ENCODE data around the gene PNKP. TPM values are rescaled to one million over a fixed set of nuclear protein-coding genes. Genes with fewer than 3 reads are reported as not detected.

PNKP gene
- total and polyA plus RNA-seq, 10 of the 15 experiments (the other 5 are each of a cell fraction or from before 2014, with no cell fraction given): 2.9 to 82.3 (median 33.2) TPM

GRCh38 chr19:49837009-49837310, 30.4 kb downstream of the PNKP start (continued):
- TF ChIP-seq, protein P1, sequence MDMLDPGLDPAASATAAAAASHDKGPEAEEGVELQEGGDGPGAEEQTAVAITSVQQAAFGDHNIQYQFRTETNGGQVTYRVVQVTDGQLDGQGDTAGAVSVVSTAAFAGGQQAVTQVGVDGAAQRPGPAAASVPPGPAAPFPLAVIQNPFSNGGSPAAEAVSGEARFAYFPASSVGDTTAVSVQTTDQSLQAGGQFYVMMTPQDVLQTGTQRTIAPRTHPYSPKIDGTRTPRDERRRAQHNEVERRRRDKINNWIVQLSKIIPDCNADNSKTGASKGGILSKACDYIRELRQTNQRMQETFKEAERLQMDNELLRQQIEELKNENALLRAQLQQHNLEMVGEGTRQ (IDR thresholded peaks at IDR 0.05; ENCODE audit: borderline replicate concordance, low read depth, low read length): no peak
- TF ChIP-seq MYB (IDR thresholded peaks at IDR 0.05; ENCODE audit: borderline replicate concordance, low read depth, low read length) (no peak), RELB (IDR thresholded peaks at IDR 0.05; ENCODE audit: low read depth) (no peak), CEBPZ (IDR thresholded peaks at IDR 0.05; ENCODE audit: low read depth, low read length) (no peak), HDGF (IDR thresholded peaks at IDR 0.05) (no peak), EZH2 (IDR thresholded peaks at IDR 0.05; ENCODE audit: borderline replicate concordance, control insufficient read depth, low read depth, low read length) (no peak)
- TF ChIP-seq, protein P2, sequence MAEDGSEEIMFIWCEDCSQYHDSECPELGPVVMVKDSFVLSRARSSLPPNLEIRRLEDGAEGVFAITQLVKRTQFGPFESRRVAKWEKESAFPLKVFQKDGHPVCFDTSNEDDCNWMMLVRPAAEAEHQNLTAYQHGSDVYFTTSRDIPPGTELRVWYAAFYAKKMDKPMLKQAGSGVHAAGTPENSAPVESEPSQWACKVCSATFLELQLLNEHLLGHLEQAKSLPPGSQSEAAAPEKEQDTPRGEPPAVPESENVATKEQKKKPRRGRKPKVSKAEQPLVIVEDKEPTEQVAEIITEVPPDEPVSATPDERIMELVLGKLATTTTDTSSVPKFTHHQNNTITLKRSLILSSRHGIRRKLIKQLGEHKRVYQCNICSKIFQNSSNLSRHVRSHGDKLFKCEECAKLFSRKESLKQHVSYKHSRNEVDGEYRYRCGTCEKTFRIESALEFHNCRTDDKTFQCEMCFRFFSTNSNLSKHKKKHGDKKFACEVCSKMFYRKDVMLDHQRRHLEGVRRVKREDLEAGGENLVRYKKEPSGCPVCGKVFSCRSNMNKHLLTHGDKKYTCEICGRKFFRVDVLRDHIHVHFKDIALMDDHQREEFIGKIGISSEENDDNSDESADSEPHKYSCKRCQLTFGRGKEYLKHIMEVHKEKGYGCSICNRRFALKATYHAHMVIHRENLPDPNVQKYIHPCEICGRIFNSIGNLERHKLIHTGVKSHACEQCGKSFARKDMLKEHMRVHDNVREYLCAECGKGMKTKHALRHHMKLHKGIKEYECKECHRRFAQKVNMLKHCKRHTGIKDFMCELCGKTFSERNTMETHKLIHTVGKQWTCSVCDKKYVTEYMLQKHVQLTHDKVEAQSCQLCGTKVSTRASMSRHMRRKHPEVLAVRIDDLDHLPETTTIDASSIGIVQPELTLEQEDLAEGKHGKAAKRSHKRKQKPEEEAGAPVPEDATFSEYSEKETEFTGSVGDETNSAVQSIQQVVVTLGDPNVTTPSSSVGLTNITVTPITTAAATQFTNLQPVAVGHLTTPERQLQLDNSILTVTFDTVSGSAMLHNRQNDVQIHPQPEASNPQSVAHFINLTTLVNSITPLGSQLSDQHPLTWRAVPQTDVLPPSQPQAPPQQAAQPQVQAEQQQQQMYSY (CRISPR knock-in tag; IDR thresholded peaks at IDR 0.05): no peak
